Measurements from ENCODE around the gene CFAP57.

Gene CFAP57

DNA sequence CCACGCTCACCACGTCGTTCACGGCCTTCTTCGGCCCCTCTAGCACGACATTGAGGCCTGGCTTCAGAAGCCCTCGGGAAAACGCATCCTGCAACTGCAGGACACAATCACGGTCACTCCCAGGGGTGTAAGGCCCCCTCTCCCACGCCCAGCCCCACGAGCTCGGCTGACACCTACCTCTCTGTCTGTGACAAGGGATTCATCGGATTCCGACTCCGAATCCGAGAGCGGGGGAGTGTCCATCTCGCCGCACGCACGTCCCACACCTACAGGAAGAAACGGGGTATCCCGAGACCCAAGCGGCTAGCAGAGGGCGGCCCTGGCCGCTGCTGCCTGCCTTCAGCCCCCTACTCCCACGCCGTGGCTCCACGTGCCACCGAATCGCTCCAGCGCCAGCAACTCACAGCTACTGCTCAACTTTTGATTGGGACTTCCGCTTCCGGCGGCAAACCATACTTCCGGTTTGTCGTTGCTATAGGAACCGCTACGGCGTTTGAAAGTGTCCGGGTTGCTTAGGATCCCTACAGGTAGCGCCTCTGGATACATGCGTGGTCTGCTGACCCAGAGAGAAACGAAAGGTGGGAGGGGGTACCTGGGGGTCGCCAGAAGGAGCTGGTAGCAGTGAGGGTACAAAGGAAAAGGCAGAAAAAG is at the start of gene CFAP57, which contains the start of gene EBNA1BP2:
CFAP57 (plus strand) TSS at position 455 of the 651 bp plus-strand sequence. CDS start 424 bp downstream, outside the sequence.
EBNA1BP2 (minus strand) TSS at position 415 of the 651 bp plus-strand sequence; CDS start at position 243, 172 bp downstream.
- TF ChIP-seq, protein P1, sequence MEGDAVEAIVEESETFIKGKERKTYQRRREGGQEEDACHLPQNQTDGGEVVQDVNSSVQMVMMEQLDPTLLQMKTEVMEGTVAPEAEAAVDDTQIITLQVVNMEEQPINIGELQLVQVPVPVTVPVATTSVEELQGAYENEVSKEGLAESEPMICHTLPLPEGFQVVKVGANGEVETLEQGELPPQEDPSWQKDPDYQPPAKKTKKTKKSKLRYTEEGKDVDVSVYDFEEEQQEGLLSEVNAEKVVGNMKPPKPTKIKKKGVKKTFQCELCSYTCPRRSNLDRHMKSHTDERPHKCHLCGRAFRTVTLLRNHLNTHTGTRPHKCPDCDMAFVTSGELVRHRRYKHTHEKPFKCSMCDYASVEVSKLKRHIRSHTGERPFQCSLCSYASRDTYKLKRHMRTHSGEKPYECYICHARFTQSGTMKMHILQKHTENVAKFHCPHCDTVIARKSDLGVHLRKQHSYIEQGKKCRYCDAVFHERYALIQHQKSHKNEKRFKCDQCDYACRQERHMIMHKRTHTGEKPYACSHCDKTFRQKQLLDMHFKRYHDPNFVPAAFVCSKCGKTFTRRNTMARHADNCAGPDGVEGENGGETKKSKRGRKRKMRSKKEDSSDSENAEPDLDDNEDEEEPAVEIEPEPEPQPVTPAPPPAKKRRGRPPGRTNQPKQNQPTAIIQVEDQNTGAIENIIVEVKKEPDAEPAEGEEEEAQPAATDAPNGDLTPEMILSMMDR (IDR thresholded peaks at IDR 0.05; ENCODE audit: low read depth, low read length, missing control alignments): no peak
- peak; percentile 87 for DNase-seq (ENCODE audit: extremely low read depth, low read depth)
- H3K4me3 ChIP-seq (replicated peaks; ENCODE audit: low read depth, low read length): peak within 1 kb of the TSS; percentile 99

DNA sequence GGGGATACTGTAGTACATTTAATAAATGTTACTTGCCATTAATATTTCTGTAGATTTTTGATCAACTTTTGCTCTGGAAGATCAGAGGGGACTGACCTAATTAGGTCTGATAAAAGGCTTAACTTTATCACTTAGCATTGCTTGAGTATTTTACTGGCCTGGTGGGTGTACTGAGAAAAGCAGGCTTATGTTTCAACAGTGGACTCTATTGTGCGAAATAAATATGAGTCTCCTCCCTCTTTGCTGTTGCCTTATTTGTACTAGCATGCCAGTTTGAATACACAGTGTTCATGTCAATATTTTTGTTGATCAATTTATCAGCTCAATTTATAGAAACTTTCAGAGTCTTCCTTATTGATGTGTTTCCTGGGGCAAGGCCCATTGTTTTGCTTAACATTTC is 49.1 kb upstream of the CFAP57 start:
- no peak overlapping the region for H3K4me3 ChIP-seq (replicated peaks; ENCODE audit: low read depth, low read length)
- DNase-seq (ENCODE audit: extremely low read depth, low read depth): no peak
- TF ChIP-seq, protein P1 (IDR thresholded peaks at IDR 0.05; ENCODE audit: low read depth, low read length, missing control alignments): no peak

DNA sequence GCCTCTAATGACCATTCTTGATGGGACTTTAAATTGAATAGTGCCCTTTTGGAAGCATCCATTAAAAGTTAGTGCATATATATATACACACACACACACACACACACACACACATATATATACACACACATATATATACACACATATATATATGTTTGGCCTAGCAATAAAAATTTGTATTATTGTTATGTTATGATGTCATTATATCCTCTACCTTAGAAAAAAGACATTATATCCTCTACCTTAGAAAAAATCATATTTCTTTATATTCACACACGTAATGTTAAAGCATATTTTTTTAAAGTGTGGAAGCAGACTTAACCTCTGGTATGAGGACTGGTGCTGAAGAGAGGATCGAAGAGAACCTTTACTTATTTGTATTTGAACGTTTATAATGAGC is 43.3 kb upstream of the CFAP57 start:
- H3K4me3 ChIP-seq (replicated peaks; ENCODE audit: low read depth, low read length): no peak overlapping the region
- TF ChIP-seq, protein P1 (IDR thresholded peaks at IDR 0.05; ENCODE audit: low read depth, low read length, missing control alignments): no peak
- no peak for DNase-seq (ENCODE audit: extremely low read depth, low read depth)

DNA sequence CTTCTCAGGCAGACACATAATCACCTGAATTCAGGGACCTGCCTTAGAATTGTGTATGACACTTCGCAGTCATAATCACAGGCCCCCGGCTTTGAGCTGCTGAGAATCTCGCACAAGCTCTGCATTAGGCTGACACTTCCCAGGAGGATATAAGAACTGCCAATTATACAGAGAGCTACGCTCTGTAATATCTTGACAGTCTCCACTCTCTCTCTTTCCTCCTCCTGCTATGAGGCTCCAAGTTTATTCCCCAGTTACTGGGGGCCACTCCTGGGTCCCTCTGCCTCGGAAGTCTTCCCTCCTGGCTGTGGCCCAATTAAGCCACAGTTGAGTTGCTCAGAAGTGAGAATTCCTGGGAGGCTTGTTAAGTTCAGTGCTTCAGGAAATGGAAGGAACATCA is 42.7 kb upstream of the CFAP57 start:
- no peak for DNase-seq (ENCODE audit: extremely low read depth, low read depth)
- TF ChIP-seq, protein P1 (IDR thresholded peaks at IDR 0.05; ENCODE audit: low read depth, low read length, missing control alignments): no peak
- H3K4me3 ChIP-seq (replicated peaks; ENCODE audit: low read depth, low read length): no peak overlapping the region

DNA sequence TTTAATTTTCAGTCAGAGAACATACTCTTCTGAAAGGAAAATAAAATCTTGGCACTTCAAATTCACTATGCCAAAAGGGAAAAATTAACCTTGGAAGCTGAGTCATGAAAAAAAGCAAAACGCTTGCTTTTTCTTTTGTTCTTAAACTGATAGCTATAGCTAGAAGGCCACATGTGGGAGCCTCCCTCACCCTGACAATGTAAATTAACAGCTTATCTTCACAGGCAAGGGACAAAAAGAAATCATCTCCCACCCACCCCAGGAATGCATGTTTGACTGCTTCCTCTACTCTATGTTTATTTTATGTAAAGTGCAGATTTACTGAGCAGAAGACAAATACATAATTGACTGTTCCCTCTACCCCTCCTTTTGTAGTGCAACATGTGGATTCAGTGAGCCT is 38.1 kb upstream of the CFAP57 start:
- DNase-seq (ENCODE audit: extremely low read depth, low read depth): no peak

DNA sequence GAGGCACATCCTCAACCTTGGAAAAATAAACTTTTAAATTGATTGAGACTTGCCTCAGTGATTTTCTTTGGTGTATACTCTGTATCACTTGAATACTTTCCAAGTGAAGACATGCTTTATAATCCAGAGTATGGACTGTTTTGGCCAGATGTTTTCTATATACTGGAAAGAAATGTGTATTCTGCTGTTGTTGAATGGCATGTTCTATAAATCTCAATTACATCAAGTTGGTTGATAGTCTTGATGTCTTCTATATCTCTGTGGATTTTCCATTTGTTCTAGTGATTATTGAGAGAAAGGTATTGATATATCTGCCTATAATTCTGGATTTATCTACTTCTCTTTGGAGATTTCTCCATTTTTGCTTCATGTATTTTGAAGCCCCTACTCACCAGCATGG is 37.5 kb upstream of the CFAP57 start:
- TF ChIP-seq, protein P1 (IDR thresholded peaks at IDR 0.05; ENCODE audit: low read depth, low read length, missing control alignments): no peak
- no peak for DNase-seq (ENCODE audit: extremely low read depth, low read depth)

More for the DNA sequence above, 38.1 kb upstream of the CFAP57 start:
- H3K4me3 ChIP-seq (replicated peaks; ENCODE audit: low read depth, low read length): no peak overlapping the region
- TF ChIP-seq, protein P1 (IDR thresholded peaks at IDR 0.05; ENCODE audit: low read depth, low read length, missing control alignments): no peak

More for the DNA sequence above, 37.5 kb upstream of the CFAP57 start:
- H3K4me3 ChIP-seq (replicated peaks; ENCODE audit: low read depth, low read length): no peak overlapping the region
